NB4 (cell line): ENCODE measurements around the gene CAPN14.

Experiments
- CTCF ChIP-seq: IDR thresholded peaks from one replicate; pipeline ENCODE4 v1.5.1; 2012; ENCODE audit warnings: low read depth, low read length
- MAX ChIP-seq: IDR thresholded peaks from 2 replicates; pipeline ENCODE4 v1.6.1; 2011; ENCODE audit warnings: low read depth, low read length
- MYC ChIP-seq: IDR thresholded peaks from 2 replicates; pipeline ENCODE4 v1.6.1; 2011; ENCODE audit warnings: low read depth, low read length
- POLR2A ChIP-seq: IDR thresholded peaks from 2 replicates; pipeline ENCODE4 v1.6.1; 2011; ENCODE audit warnings: mild to moderate bottlenecking; ENCODE audit not compliant: insufficient read length; ENCODE audit errors: extremely low read depth

GRCh38 chr2:31223026-31223425 is 5.7 kb upstream of the CAPN14 start:
- TF ChIP-seq POLR2A: no peak
- no peak for TF ChIP-seq CTCF
- TF ChIP-seq MAX: no peak
- TF ChIP-seq MYC: no peak
